Measurements from ENCODE around the gene PUS3.

Gene PUS3

DNA sequence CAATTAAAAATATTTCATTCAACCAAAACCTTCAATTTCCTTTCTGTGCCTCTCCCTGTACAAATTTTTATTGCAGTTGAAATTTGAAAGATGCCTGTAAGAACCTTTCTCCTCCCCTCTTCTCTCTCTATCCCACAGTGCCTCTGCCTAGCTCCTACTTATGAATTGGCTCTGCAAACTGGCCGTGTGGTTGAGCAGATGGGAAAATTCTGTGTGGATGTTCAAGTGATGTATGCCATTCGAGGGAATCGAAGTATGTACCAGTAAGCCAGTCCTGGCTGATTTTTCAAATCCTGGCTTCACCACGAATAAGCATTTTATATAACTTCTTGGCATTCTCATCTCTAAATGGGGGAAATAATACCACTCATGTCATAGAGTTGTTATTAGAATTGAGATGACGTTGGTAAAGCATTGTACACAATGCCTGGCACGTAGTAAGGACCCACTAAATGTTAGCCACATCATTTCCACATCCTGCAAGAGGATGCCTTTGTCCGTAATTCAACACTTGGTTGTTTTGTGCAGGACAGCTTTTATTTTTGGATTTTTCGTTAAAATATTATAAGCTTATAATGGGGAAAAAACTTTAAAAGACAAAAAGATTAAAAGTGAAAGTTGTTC, 7.3 kb upstream of the PUS3 start (continued):
- TF ChIP-seq RBAK (tag by site-specific recombination; IDR thresholded peaks at IDR 0.05) (no peak), TRIM28 (IDR thresholded peaks at IDR 0.05; ENCODE audit: borderline replicate concordance, low read length) (no peak), ZSCAN5A (tag by site-specific recombination; IDR thresholded peaks at IDR 0.05) (no peak), ZNF404 (tag by site-specific recombination; IDR thresholded peaks at IDR 0.05) (no peak), PBX3 (CRISPR knock-in tag; IDR thresholded peaks at IDR 0.05) (no peak)

GRCh38 chr11:125904678-125905077, 1.7 kb upstream of the PUS3 start:
- ChIA-PET CTCF (no interaction called here), POLR2A (no interaction called here)
- Histone ChIP-seq H3K36me3 (ENCODE audit: control insufficient read depth in 2 of 2, insufficient read depth in 1 of 2, low read length in 2 of 2) (peaks cover 0 to 7% of the 10 kb centered on the region in 2 experiments; a peak in 2 of 3 replicates), H3K9me3 (ENCODE audit: control insufficient read depth, insufficient read depth, low read depth, low read length) (no peaks in the 10 kb centered on the region), H3K4me3 (ENCODE audit: low read depth, low read length) (no peak overlapping the region), H3K27ac (ENCODE audit: extremely low read depth, low read depth, low read length) (no peak overlapping the region), H3K4me1 (ENCODE audit: control insufficient read depth, insufficient read depth, low read length) (no peaks in the 10 kb centered on the region)
- TF ChIP-seq ZSCAN23 (tag by site-specific recombination; IDR thresholded peaks at IDR 0.05) = no peak
- no peak for TF ChIP-seq INSM2 (tag by site-specific recombination; IDR thresholded peaks at IDR 0.05)
- TF ChIP-seq, protein P1, sequence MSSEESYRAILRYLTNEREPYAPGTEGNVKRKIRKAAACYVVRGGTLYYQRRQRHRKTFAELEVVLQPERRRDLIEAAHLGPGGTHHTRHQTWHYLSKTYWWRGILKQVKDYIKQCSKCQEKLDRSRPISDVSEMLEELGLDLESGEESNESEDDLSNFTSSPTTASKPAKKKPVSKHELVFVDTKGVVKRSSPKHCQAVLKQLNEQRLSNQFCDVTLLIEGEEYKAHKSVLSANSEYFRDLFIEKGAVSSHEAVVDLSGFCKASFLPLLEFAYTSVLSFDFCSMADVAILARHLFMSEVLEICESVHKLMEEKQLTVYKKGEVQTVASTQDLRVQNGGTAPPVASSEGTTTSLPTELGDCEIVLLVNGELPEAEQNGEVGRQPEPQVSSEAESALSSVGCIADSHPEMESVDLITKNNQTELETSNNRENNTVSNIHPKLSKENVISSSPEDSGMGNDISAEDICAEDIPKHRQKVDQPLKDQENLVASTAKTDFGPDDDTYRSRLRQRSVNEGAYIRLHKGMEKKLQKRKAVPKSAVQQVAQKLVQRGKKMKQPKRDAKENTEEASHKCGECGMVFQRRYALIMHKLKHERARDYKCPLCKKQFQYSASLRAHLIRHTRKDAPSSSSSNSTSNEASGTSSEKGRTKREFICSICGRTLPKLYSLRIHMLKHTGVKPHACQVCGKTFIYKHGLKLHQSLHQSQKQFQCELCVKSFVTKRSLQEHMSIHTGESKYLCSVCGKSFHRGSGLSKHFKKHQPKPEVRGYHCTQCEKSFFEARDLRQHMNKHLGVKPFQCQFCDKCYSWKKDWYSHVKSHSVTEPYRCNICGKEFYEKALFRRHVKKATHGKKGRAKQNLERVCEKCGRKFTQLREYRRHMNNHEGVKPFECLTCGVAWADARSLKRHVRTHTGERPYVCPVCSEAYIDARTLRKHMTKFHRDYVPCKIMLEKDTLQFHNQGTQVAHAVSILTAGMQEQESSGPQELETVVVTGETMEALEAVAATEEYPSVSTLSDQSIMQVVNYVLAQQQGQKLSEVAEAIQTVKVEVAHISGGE (tag by site-specific recombination; conservative IDR thresholded peaks at IDR 0.05; ENCODE audit: low read depth) = no peak
- no peak for TF ChIP-seq RBAK (tag by site-specific recombination; IDR thresholded peaks at IDR 0.05)
- no peak for TF ChIP-seq ZNF48 (tag by site-specific recombination; IDR thresholded peaks at IDR 0.05)
- TF ChIP-seq, protein P2, sequence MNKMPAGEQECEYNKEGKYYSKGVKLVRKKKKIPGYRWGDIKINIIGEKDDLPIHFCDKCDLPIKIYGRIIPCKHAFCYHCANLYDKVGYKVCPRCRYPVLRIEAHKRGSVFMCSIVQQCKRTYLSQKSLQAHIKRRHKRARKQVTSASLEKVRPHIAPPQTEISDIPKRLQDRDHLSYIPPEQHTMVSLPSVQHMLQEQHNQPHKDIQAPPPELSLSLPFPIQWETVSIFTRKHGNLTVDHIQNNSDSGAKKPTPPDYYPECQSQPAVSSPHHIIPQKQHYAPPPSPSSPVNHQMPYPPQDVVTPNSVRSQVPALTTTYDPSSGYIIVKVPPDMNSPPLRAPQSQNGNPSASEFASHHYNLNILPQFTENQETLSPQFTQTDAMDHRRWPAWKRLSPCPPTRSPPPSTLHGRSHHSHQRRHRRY (tag by site-specific recombination; IDR thresholded peaks at IDR 0.05) = no peak
- TF ChIP-seq ZNF830 (tag by site-specific recombination; IDR thresholded peaks at IDR 0.05; ENCODE audit: low read depth) = no peak
- TF ChIP-seq, protein P3, sequence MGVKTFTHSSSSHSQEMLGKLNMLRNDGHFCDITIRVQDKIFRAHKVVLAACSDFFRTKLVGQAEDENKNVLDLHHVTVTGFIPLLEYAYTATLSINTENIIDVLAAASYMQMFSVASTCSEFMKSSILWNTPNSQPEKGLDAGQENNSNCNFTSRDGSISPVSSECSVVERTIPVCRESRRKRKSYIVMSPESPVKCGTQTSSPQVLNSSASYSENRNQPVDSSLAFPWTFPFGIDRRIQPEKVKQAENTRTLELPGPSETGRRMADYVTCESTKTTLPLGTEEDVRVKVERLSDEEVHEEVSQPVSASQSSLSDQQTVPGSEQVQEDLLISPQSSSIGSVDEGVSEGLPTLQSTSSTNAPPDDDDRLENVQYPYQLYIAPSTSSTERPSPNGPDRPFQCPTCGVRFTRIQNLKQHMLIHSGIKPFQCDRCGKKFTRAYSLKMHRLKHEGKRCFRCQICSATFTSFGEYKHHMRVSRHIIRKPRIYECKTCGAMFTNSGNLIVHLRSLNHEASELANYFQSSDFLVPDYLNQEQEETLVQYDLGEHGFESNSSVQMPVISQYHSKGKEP (tag by site-specific recombination; IDR thresholded peaks at IDR 0.05) = no peak
- TF ChIP-seq ZNF548 (tag by site-specific recombination; IDR thresholded peaks at IDR 0.05) = no peak
- no peak for TF ChIP-seq ZFP37 (tag by site-specific recombination; IDR thresholded peaks at IDR 0.05)
- no peak for TF ChIP-seq ZNF692 (tag by site-specific recombination; IDR thresholded peaks at IDR 0.05)
- TF ChIP-seq ZNF311 (tag by site-specific recombination; IDR thresholded peaks at IDR 0.05; ENCODE audit: borderline replicate concordance) = no peak
- TF ChIP-seq ZNF169 (tag by site-specific recombination; IDR thresholded peaks at IDR 0.05) = no peak
- no peak for TF ChIP-seq BCL6B (tag by site-specific recombination; IDR thresholded peaks at IDR 0.05)
- no peak for TF ChIP-seq ZEB2 (tag by site-specific recombination; IDR thresholded peaks at IDR 0.05)

Measured in HEK293 (cell line).